Stimulated activated CD4-positive, alpha-beta T cell treated with anti-CD3 and anti-CD28 coated beads, Interleukin-1b, Interleukin-23, amount 100 ng/mL, for 24 hours (primary cell): Measurements from ENCODE around the gene XRN2.
"Not testable (repeated sequence)": the region's sequence is repeated elsewhere in the genome, so short reads cannot be mapped to it uniquely, and the experiment has no call there.

ENCODE experiments used
- DNase-seq, 4 experiments: peaks; one replicate each; pipeline ENCODE4 v3.0.0-alpha.2; 2020; ENCODE audit warnings: low read depth in 4 of 4, low spot score in 1 of 4

XRN2 gene

GRCh38 chr20:21342656-21343345, 39.7 kb downstream of the XRN2 start:
- DNase-seq = no peak

- no peak for DNase-seq
Observed at GRCh38 chr20:21344206-21344900, 41.2 kb downstream of the XRN2 start.

DNA sequence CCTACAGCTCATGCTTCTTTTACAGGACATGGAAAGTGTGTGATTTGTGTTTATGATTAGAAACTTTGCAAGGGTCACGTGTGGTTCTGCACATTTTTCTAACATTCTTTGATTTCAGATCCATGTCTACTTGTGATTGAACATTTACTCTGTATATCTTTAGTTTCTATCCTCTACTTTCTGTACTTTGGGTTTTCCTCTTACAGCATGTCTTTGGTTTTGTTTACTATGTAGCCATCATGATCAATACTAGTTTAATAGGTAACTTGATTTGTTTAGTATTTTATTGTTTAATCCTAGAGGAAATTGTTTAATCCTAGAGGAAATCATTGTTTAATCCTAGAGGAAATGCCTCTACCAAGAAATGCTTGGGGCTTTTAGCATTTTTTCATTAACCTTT, 41.8 kb downstream of the XRN2 start:
- DNase-seq = no peak

DNA sequence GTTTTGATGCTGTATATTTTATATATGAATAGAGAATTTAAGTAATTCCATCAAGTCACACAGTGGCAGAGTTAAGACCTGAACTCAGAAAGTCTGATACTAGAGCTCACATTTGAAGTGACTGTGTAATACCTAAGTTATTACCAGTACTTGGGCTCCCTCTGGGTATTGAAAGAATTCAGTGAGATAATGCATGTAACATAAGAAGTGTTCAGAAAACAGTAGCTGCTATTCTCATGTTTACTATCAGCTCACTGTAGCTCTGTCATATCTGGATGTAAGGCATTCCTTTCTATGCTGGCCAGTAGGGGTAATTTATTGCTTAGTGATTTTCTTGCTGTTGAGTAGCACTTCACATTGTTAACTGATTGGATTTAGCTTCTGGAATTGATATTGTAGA, 49.6 kb downstream of the XRN2 start:
- no peak for DNase-seq

DNA sequence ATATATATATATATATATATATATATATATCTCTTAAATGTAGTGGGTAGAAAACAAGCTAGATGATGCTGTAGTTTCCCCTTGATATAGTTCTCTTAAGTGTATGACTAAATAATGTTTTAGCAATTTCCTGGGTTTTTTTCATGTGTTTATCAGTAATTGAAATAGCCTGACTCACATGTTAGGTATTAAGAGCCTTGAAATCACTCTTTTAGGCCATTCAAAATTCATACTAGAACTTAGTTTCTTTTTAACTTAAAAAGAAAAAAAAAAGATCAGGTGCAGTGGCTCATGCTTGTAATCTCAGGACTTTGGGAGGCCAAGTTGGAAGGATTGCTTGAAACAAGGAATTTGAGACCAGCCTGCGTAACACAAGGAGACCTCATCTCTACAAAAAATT, 50.1 kb downstream of the XRN2 start:
- no peak for DNase-seq

DNA sequence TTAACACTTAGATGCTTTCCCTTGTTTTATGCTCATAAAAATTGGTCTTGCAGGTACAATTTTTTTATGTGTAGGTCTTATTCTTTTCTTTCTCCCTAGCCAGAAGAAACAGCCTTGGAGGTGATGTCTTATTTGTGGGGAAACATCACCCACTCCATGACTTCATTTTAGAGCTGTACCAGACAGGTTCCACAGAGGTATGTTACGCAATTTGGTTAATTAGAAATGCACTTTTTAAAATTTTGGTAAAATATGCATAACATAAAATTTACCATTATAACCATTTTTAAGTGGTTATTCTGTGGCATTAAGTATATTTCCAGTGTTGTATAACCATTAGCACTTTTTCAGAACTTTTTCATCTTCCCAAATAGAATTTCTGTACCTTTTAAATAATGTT, 52.9 kb downstream of the XRN2 start:
- no peak for DNase-seq

DNA sequence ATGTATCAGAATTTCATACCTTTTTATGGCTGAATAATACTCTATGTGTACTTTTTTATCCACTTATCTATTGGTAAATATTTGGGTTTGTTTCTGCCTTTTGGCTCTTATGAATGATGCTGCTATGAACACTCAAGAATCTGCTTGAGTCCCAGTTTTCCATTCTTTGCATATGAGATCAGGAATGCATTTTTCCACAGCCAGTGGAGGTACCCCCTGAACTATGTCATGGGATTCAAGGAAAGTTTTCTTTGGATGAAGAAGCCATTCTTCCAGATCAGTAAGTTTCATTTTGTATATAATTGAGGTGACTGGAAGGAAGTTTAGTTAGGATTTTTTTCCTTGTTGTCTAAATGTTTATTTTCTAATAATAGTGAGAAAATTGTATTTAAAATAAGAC, 53.3 kb downstream of the XRN2 start:
- DNase-seq = no peak

DNA sequence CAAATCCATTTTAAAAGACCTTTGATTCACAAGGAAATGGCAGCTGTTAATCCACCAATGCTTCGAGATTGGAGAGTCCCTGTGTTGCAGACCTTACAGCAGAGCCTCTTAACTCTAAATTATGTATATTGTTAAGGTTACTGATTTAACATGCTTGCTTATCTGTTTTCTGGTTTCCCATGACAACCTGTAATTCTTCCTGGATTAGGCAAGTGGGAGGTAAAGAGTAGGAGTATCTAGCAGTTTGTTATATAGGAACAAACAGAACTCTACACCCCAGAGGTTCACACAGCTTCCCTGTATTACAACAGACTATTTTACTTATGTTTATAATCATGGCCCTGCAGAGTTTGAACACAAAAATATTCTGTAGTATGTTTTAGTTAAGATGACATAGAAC, 54.7 kb downstream of the XRN2 start:
- DNase-seq = no peak

- DNase-seq = no peak
Observed at GRCh38 chr20:21358737-21359136, 55.6 kb downstream of the XRN2 start.

DNA sequence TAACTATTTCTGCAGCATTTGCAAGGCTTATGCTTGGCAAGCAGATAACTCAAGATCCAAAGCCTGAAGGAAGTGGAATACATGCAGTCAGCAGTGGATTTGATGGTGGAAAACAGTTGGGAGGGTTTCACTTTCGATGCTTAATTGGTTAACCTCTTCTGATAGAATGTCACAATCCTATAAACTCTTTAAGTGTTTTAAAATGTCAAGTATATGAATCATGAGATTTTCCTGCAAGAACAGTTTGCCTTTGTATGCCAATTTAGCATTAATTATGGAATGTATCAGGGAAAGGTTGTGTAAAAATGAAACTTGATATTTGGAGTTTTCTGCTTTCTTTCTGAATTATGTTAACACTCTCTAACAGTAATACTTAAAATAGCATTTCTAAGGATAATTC, 57.6 kb downstream of the XRN2 start:
- DNase-seq = no peak

- no peak for DNase-seq
Observed at GRCh38 chr20:21361266-21361665, 58.1 kb downstream of the XRN2 start.

GRCh38 chr20:21364413-21364812, 61.3 kb downstream of the XRN2 start:
- DNase-seq = no peak

DNA sequence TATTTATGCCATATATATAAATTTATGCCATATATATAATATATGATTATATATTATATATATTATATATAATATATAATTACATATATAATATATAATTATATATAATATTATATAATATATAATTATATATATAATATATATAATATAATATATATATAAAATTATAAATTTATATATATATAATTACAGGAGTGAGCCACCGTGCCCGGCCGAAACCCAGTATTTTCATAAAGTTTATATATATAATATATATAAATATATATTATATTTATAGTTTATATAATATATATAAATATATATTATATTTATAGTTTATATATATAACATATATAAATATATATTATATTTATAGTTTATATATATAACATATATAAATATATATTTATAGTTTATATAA, 62.6 kb downstream of the XRN2 start:
- DNase-seq = no peak

GRCh38 chr20:21366273-21366672, 63.1 kb downstream of the XRN2 start:
- not testable (repeated sequence) for DNase-seq

DNA sequence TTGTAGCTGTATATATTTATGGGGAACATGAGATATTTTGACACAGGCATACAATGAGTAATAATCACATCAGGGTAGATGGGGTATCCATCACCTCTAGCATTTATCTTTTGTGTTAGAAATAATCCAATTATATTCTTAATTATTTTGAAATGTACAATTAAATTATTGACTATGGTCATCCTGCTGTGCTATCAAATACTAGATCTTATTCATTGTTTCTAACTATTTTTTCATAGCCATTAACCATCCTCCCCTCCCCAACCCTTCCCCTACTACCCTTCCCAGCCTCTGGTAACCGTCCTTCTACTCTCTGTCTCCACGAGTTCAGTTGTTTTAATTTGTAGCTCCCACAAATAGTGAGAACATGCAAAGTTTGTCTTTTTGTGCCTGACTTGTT, 65.7 kb downstream of the XRN2 start:
- no peak for DNase-seq

DNA sequence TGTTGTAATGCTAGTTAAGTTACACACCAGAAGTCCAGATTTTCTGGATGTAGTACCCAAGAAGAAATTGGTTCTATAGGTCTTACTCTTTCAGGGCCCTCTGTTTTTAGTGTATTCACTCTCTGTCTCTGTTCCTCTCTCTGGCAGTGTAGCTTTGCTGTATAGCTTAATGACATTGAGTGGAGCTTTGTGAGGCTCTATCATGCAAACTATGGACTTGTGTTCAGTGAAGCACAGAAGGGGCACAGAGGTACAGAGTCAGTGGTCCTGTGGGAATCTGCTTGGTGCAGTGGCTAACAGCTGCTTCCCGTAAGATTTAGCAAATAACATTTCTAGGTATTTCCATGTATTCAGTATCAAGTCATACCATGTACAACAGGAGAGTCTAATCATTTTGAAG, 68.1 kb downstream of the XRN2 start:
- DNase-seq = no peak

- no peak for DNase-seq
Observed at GRCh38 chr20:21372016-21372415, 68.9 kb downstream of the XRN2 start.

GRCh38 chr20:21373436-21373835, 70.3 kb downstream of the XRN2 start:
- no peak for DNase-seq

DNA sequence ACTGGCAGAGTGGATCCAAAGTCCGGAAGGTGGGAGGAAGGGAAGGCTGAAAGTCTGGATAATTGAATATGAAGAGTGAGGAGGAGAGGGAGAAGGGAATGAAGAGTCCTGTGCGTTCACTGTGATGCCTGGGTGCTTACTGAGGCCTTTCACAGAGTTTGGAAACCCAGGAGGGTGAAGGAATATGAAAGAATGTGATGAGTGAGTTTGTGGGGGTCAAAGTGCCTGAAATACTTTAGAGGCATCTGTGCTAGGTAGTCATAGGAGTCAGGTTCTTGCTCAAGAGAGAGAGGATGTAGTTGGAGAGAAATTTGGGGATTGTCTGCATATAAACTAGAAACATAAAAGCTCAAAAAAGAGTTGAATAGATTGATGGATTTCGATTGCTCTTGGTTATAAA, 73.5 kb downstream of the XRN2 start:
- DNase-seq = no peak

- no peak for DNase-seq
Observed at GRCh38 chr20:21377701-21378100, 74.6 kb downstream of the XRN2 start.

DNA sequence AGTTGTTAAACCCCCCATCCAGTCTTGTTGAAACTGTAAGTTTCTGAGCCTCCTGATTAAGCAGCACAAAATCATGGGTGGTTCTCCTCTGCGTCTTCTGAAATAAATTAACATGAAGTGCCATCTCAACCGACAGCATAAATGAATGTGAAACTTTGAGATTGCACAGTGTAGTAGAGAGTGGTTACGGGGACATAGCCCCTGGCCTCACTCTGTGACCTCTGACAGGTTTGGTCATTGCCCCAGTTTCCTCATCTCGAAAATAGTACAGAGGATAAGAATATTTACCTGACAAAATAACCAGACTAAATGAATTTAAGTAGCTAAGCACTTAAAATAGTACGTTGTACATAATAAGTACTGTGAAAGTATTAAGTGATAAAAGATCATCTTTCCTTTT, 75.1 kb downstream of the XRN2 start:
- DNase-seq = no peak

GRCh38 chr20:21380711-21381110, 77.6 kb downstream of the XRN2 start:
- DNase-seq = no peak

DNA sequence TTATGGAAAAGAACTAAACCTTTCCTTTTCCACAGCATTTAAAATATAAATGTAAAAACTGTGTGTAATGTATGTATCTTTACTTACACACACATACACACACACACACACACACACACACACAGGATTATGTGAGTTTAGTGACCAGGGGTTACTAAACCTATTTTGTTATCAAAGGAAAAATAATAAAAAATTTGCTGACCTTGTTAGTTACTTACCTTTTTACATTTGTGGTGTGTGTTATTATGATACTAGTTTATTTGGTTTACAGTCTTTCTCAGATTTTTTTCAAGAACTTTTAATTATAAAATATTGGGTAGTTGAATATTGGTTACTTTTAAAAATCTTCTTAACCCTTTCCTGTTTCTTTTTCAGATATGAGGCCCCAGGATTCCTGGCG, 78.5 kb downstream of the XRN2 start:
- DNase-seq = no peak
